H1 (cell line): Measurements from ENCODE around the gene INPP5A. TPM values are rescaled to one million over a fixed set of nuclear protein-coding genes. Genes with fewer than 3 reads are reported as not detected.

ENCODE experiments used
- CTCF ChIA-PET: fragments of 300-600 bp; sonication (Branson Sonifier 250); formaldehyde crosslinking; loops from one replicate; lab custom pipeline; 2021; ENCODE audit not compliant: partially characterized antibody; lab: Charles Lee
- POLR2A ChIA-PET: fragments of 300-600 bp; sonication (Branson Sonifier 250); formaldehyde crosslinking; loops from one replicate; lab custom pipeline; 2021; ENCODE audit warnings: inconsistent platforms; ENCODE audit not compliant: partially characterized antibody; lab: Charles Lee
- DNase-seq, 2 experiments: peaks; one replicate each; pipeline versions ENCODE4 v3.0.0 to v3.0.0-alpha.2; 2010 to 2022; ENCODE audit warnings: low spot score in 2 of 2, low read depth in 1 of 2, mixed read lengths in 1 of 2
- FAIRE-seq: peaks from 2 replicates; lab custom pipeline; 2011; peaks lifted over from hg19 to GRCh38; lab: Jason Lieb, UNC
- H2AFZ ChIP-seq: 2 replicates; pipeline ENCODE4 v1.8.1; 2012; ENCODE audit warnings: low read length, inconsistent platforms
- H2AK5ac ChIP-seq: 2 replicates; pipeline ENCODE4 v1.6.1; 2013; ENCODE audit warnings: low read depth, low read length
- H2BK120ac ChIP-seq: replicated peaks from 2 replicates; pipeline ENCODE3; 2013; ENCODE audit warnings: low read depth, low read length, inconsistent platforms
- H2BK12ac ChIP-seq: 2 replicates; pipeline ENCODE4 v1.6.1; 2013; ENCODE audit warnings: low read depth, low read length
- H2BK15ac ChIP-seq: 2 replicates; pipeline ENCODE4 v1.6.1; 2013; ENCODE audit warnings: low read length
- H2BK20ac ChIP-seq: 2 replicates; pipeline ENCODE4 v1.6.1; 2013; ENCODE audit warnings: low read length
- H2BK5ac ChIP-seq: 2 replicates; pipeline ENCODE4 v1.6.1; 2013; ENCODE audit warnings: low read depth, low read length
- H3K14ac ChIP-seq: 2 replicates; pipeline ENCODE4 v1.6.1; 2013; ENCODE audit warnings: inconsistent platforms; ENCODE audit not compliant: insufficient read length
- H3K18ac ChIP-seq: 2 replicates; pipeline ENCODE4 v1.6.1; 2013; ENCODE audit warnings: low read length; ENCODE audit errors: extremely low read depth
- H3K23ac ChIP-seq: 2 replicates; pipeline ENCODE4 v1.6.1; 2013; ENCODE audit warnings: inconsistent platforms; ENCODE audit not compliant: insufficient read length
- H3K23me2 ChIP-seq: 2 replicates; pipeline ENCODE4 v1.6.1; 2013; ENCODE audit warnings: low read depth, low read length
- H3K27ac ChIP-seq: 2 replicates; pipeline ENCODE4 v1.6.1; 2011; ENCODE audit warnings: low read depth, low read length, inconsistent platforms
- H3K27me3 ChIP-seq, 4 experiments: replicated peaks in 1 of 4; 1 replicate in 1 of 4; 2 replicates in 3 of 4; pipeline versions ENCODE4 v1.6.1 to v1.8.1; 2011 to 2013; ENCODE audit warnings: low read length in 3 of 4, mild to moderate bottlenecking in 3 of 4, inconsistent platforms in 2 of 4, mixed read lengths in 2 of 4, moderate library complexity in 1 of 4; ENCODE audit not compliant: control insufficient read depth in 3 of 4, insufficient read depth in 3 of 4; ENCODE audit errors: extremely low read depth in 1 of 4
- H3K36me3 ChIP-seq, 4 experiments: 2 replicates each; pipeline versions ENCODE4 v1.6.1 to v1.8.1; 2011 to 2013; ENCODE audit warnings: mild to moderate bottlenecking in 4 of 4, low read length in 3 of 4, moderate library complexity in 2 of 4, control low read depth in 1 of 4, inconsistent platforms in 1 of 4; ENCODE audit not compliant: insufficient read depth in 4 of 4, control insufficient read depth in 2 of 4
- H3K4ac ChIP-seq: replicated peaks from 2 replicates; pipeline ENCODE3; 2013; ENCODE audit warnings: low read length, low read depth, mixed read lengths, inconsistent platforms; ENCODE audit not compliant: insufficient read length
- H3K4me1 ChIP-seq, 4 experiments: replicated peaks in 1 of 4; 1 replicate in 1 of 4; 2 replicates in 3 of 4; pipeline versions ENCODE4 v1.6.1 to v1.8.1; 2011 to 2013; ENCODE audit warnings: low read length in 3 of 4, inconsistent platforms in 2 of 4, mixed read lengths in 1 of 4; ENCODE audit not compliant: insufficient read depth in 4 of 4, control insufficient read depth in 3 of 4
- H3K4me2 ChIP-seq, 2 experiments: 2 replicates each; pipeline versions ENCODE4 v1.6.1 to v1.8.1; 2011 to 2013; ENCODE audit warnings: low read depth in 2 of 2, low read length in 2 of 2, control low read depth in 1 of 2, inconsistent platforms in 1 of 2, mild to moderate bottlenecking in 1 of 2; ENCODE audit not compliant: insufficient read depth in 1 of 2
- H3K4me3 ChIP-seq, 4 experiments: fragments of 200-600, 300-600 bp in 1 of 4; sonication (generic), shearing (Covaris generic), sonication (Bioruptor Twin) in 1 of 4; 2 replicates each; pipeline versions ENCODE4 v1.5.1 to v1.8.1; 2011 to 2016; ENCODE audit warnings: low read length in 4 of 4, low read depth in 3 of 4, control low read depth in 2 of 4, inconsistent platforms in 2 of 4, mild to moderate bottlenecking in 2 of 4, mixed read lengths in 1 of 4, moderate library complexity in 1 of 4; ENCODE audit not compliant: insufficient read depth in 2 of 4; ENCODE audit errors: extremely low read depth in 1 of 4
- H3K56ac ChIP-seq: replicated peaks from 2 replicates; pipeline ENCODE3; 2013; ENCODE audit warnings: low read depth, mild to moderate bottlenecking, mixed read lengths, low read length, inconsistent platforms; ENCODE audit not compliant: insufficient read length
- H3K79me1 ChIP-seq: 2 replicates; pipeline ENCODE4 v1.6.1; 2013; ENCODE audit warnings: low read depth, low read length, control low read depth
- H3K79me2 ChIP-seq, 2 experiments: 2 replicates each; pipeline versions ENCODE4 v1.6.1 to v1.8.1; 2012 to 2013; ENCODE audit warnings: low read length in 2 of 2, mild to moderate bottlenecking in 2 of 2, inconsistent platforms in 1 of 2; ENCODE audit not compliant: insufficient read depth in 2 of 2, control insufficient read depth in 1 of 2
- H3K9ac ChIP-seq, 4 experiments: replicated peaks in 1 of 4; 1 replicate in 1 of 4; 2 replicates in 3 of 4; pipeline versions ENCODE4 v1.6.1 to v1.8.1; 2011 to 2013; ENCODE audit warnings: low read depth in 3 of 4, low read length in 3 of 4, control low read depth in 2 of 4, mild to moderate bottlenecking in 2 of 4, moderate library complexity in 2 of 4, inconsistent platforms in 1 of 4; ENCODE audit errors: extremely low read depth in 1 of 4
- H3K9me3 ChIP-seq, 2 experiments: 2 replicates each; pipeline versions ENCODE4 v1.6.1 to v1.8.1; 2012 to 2013; ENCODE audit warnings: mild to moderate bottlenecking in 2 of 2, moderate library complexity in 2 of 2, control low read depth in 1 of 2, inconsistent platforms in 1 of 2, low read depth in 1 of 2, low read length in 1 of 2, mixed read lengths in 1 of 2; ENCODE audit not compliant: insufficient read depth in 2 of 2
- H4K20me1 ChIP-seq, 2 experiments: replicated peaks in 1 of 2; 2 replicates each; pipeline versions ENCODE3 to v1.8.1; 2011 to 2013; ENCODE audit warnings: inconsistent platforms in 2 of 2, low read length in 2 of 2, mild to moderate bottlenecking in 1 of 2; ENCODE audit not compliant: insufficient read depth in 2 of 2, control insufficient read depth in 1 of 2
- H4K5ac ChIP-seq: 2 replicates; pipeline ENCODE4 v1.6.1; 2013; ENCODE audit warnings: low read length, low read depth, mixed read lengths, inconsistent platforms; ENCODE audit not compliant: insufficient read length
- H4K8ac ChIP-seq: 2 replicates; pipeline ENCODE4 v1.8.0; 2013; ENCODE audit warnings: mild to moderate bottlenecking, moderate library complexity, low read length, inconsistent platforms; ENCODE audit not compliant: insufficient read depth; ENCODE audit errors: extremely low read depth
- H4K91ac ChIP-seq: replicated peaks from 2 replicates; pipeline ENCODE3; 2013; ENCODE audit warnings: low read length, mixed read lengths, inconsistent platforms; ENCODE audit not compliant: insufficient read length
- EZH2 ChIP-seq: fragments of 200-600 bp; sonication (generic); IDR thresholded peaks from 2 replicates; pipeline ENCODE4 v1.7.1; 2012; ENCODE audit warnings: low read depth, mild to moderate bottlenecking, moderate library complexity, low read length, inconsistent platforms; ENCODE audit not compliant: severe bottlenecking
- POLR2AphosphoS5 ChIP-seq: IDR thresholded peaks from 2 replicates; pipeline ENCODE4 v1.6.1; 2011; ENCODE audit warnings: low read depth, low read length
- SP2 ChIP-seq: IDR thresholded peaks from 2 replicates; pipeline ENCODE4 v1.6.1; 2012; ENCODE audit warnings: mild to moderate bottlenecking, low read length, inconsistent platforms
- SUZ12 ChIP-seq: fragments of 200-600 bp; sonication (generic); IDR thresholded peaks from 2 replicates; pipeline ENCODE4 v1.6.1; 2012; ENCODE audit warnings: mild to moderate bottlenecking, inconsistent platforms, low read length, moderate library complexity, mixed read lengths
- WGBS, 2 experiments: shearing (Covaris generic) in 1 of 2; methylation state at CpG; one replicate each; pipeline versions ENCODE4 v1.1.6 to v1.1.7; 2013 to 2015; ENCODE audit warnings: low lambda C conversion rate in 2 of 2, mixed read lengths in 2 of 2, inconsistent platforms in 1 of 2, low coverage in 1 of 2, missing lambda C conversion rate in 1 of 2; ENCODE audit not compliant: insufficient replicate concordance in 2 of 2, insufficient coverage in 1 of 2, insufficient read length in 1 of 2; ENCODE audit errors: extremely low coverage in 1 of 2, missing lambda C conversion rate in 1 of 2; 5-methylcytosine and 5-hydroxymethylcytosine counted together
- polyA plus RNA-seq, 7 experiments: library from polyadenylated mRNA; depleted of rRNA in 3 of 7; stranded (reverse) in 5 of 7; unstranded in 2 of 7; fragments of >200 nt in 5 of 7; fragments of 200-250 nt in 2 of 7; gene quantifications; 1 replicate in 5 of 7; 2 replicates in 1 of 7; 4 replicates in 1 of 7; pipeline versions ENCODE4 v1.2.1 to v1.2.3, GENCODE V29; 2011 to 2013; ENCODE audit warnings: missing spikeins in 2 of 7, mixed read lengths in 2 of 7
- total RNA-seq: library from RNA; stranded (reverse); fragmentation: NEBNext Ultra II Directional; extraction: Animal tissue kit (Norgen Biotek cat#: 25700); gene quantifications from 2 replicates; pipeline ENCODE4 v1.2.1, GENCODE V29; 2021

INPP5A gene
- total and polyA plus RNA-seq, 2 of the 8 experiments (the other 6 are each of a cell fraction or from before 2014, with no cell fraction given): 19.7 to 27.5 TPM

- Histone ChIP-seq H3K4me1 (peaks cover 0 to 18% (median 8%) of the 10 kb centered on the region in 4 experiments; a peak in 6 of 7 replicates), H2AK5ac (no peak overlapping the region), H3K27me3 (peaks cover 64 to 70% (median 69%) of the 10 kb centered on the region in 4 experiments), H3K27ac (no peak overlapping the region), H3K23ac (no peak overlapping the region), H3K79me1 (no peaks in the 10 kb centered on the region), H3K9ac (no peak overlapping the region), H3K79me2 (no peaks in the 10 kb centered on the region), H2BK120ac (no peak overlapping the region), H3K18ac (no peak overlapping the region), H4K91ac (no peak overlapping the region), H3K9me3 (no peaks in the 10 kb centered on the region; a peak in 1 of 4 replicates), H4K8ac (no peak overlapping the region), H3K4me3 (peak overlapping the region; percentile 18 to 62 (median 40); a peak in 7 of 8 replicates), H3K4me2 (peak overlapping the region; percentile 46 to 78), H3K56ac (no peak overlapping the region), H2BK15ac (no peak overlapping the region), H2BK5ac (no peak overlapping the region), H2BK20ac (no peak overlapping the region), H4K5ac (no peak overlapping the region), H3K4ac (no peak overlapping the region), H4K20me1 (peaks cover 5 to 7% of the 10 kb centered on the region in 2 experiments), H2BK12ac (no peak overlapping the region), H3K14ac (no peak overlapping the region), H3K23me2 (peaks cover 7% of the 10 kb centered on the region; the same call in 1 of the 2 replicates), H2AFZ (no peak overlapping the region), H3K36me3 (peaks cover 0 to 28% (median 0%) of the 10 kb centered on the region in 4 experiments; a peak in 2 of 8 replicates)
- no peak for DNase-seq
- no peak for FAIRE-seq
- TF ChIP-seq EZH2: peak; percentile 71
- peak; percentile 82 for TF ChIP-seq SUZ12
- no peak for TF ChIP-seq SP2
- TF ChIP-seq POLR2AphosphoS5: no peak
- ChIA-PET POLR2A (interaction anchor here (0.6 kb wide), 1 partner anchor 70 kb away, joined by 3 read pairs; no protein-coding TSS in a partner anchor), CTCF (interaction anchor here (1.0 kb wide), 1 partner anchor 134 kb away, joined by 3 read pairs; no protein-coding TSS in a partner anchor)
- WGBS, 2 experiments: 14% methylated on average over 12 of the region's 30 CpGs; no CpG with 5 or more reads in 1 of the 2 experiments
Measured at GRCh38 chr10:132788831-132789219, 251.2 kb downstream of the INPP5A start.
